ENCODE data around the gene LRRC2.

DNA sequence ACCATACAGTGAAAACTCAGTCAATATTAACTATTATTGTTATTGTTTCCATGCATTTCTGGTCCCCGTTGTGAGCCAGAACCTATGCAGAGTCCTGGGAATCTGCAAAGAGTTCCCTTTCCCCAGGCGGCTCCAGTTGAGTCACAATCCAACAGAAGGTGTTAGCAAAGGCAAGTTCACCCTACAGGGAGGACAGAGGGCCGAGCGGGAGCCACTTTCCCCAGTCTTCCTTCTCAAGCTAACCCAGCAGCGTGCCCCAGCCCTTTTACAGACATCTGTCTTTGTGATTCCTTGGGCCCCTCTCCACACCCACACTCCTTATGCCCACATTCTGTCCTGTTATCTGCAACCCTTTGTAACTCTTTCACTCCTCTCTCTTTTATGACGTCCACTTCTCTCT lies 88.3 kb downstream of the LRRC2 start:
- TF ChIP-seq CTCF (IDR thresholded peaks at IDR 0.05) = no peak
- no peak for TF ChIP-seq POLR2AphosphoS5 (IDR thresholded peaks at IDR 0.05; ENCODE audit: insufficient read depth in 1 of 2, low read depth in 1 of 2)
